ENCODE results near the gene BPIFB1.

- TF ChIP-seq CTCF (IDR thresholded peaks at IDR 0.05) (no peak), EZH2 (IDR thresholded peaks at IDR 0.05) (no peak)
Measured at GRCh38 chr20:33287884-33288283, 4.9 kb downstream of the BPIFB1 start.

All from neural progenitor cell (in vitro differentiated cells).